Gastroesophageal sphincter (tissue), 4 donors: ENCODE measurements around the gene CLCA4. TPM values are rescaled to one million over a fixed set of nuclear protein-coding genes. Genes with fewer than 3 reads are reported as not detected.
A peak's percentile ranks its signal among the peaks of the same experiment; 100 is the strongest.

Experiments
- ATAC-seq: fragments of 150-250 bp; one replicate; pipeline ENCODE4 v1.9.1; 2016; ENCODE audit warnings: mild to moderate bottlenecking, moderate library complexity
- H3K27ac ChIP-seq, 4 donors: fragments of 200-600 bp; sonication (generic) in 3 of 4; 1 replicate in 3 of 4; 2 replicates in 1 of 4; pipeline ENCODE4 v1.5.1; 2016 to 2019
- H3K27me3 ChIP-seq: fragments of 200-600 bp; sonication (generic); one replicate; pipeline ENCODE4 v1.5.1; 2019
- H3K36me3 ChIP-seq, 2 donors: fragments of 200-600 bp; sonication (generic); one replicate each; pipeline ENCODE4 v1.5.1; 2019; ENCODE audit warnings: control low read depth in 1 of 2
- H3K4me1 ChIP-seq, 3 donors: fragments of 200-600 bp; sonication (generic); 1 replicate in 2 of 3; 2 replicates in 1 of 3; pipeline ENCODE4 v1.5.1; 2016 to 2019; ENCODE audit warnings: control low read depth in 2 of 3
- H3K4me3 ChIP-seq, 2 donors: fragments of 200-600 bp; sonication (generic); one replicate each; pipeline ENCODE4 v1.5.1; 2019; ENCODE audit warnings: mild to moderate bottlenecking in 1 of 2, moderate library complexity in 1 of 2
- H3K9me3 ChIP-seq, 3 donors: fragments of 200-600 bp; sonication (generic); one replicate each; pipeline ENCODE4 v1.5.1; 2017 to 2019; ENCODE audit warnings: control low read depth in 2 of 3
- CTCF ChIP-seq, 4 experiments: fragments of 200-600 bp in 2 of 4; fragments of 450-650 bp in 2 of 4; sonication (generic) in 1 of 4; IDR thresholded peaks; one replicate each; pipeline ENCODE4 v1.5.1; 2017 to 2019; ENCODE audit warnings: antibody characterized with exemption in 4 of 4, mild to moderate bottlenecking in 2 of 4, moderate library complexity in 2 of 4
- EP300 ChIP-seq: sonication (generic); formaldehyde crosslinking; IDR thresholded peaks from one replicate; pipeline ENCODE4 v1.6.1; 2017; ENCODE audit warnings: antibody characterized with exemption, mild to moderate bottlenecking
- POLR2A ChIP-seq, 2 donors: fragments of 450-650 bp; IDR thresholded peaks; one replicate each; pipeline ENCODE4 v1.6.1; 2017; ENCODE audit warnings: antibody characterized with exemption in 2 of 2, mild to moderate bottlenecking in 2 of 2, moderate library complexity in 1 of 2
- POLR2AphosphoS5 ChIP-seq: sonication (generic); formaldehyde crosslinking; IDR thresholded peaks from one replicate; pipeline ENCODE4 v1.6.1; 2017; ENCODE audit warnings: antibody characterized with exemption
- WGBS, 2 donors: methylation state at CpG; one replicate each; pipeline ENCODE4 v1.1.5; 2018; ENCODE audit warnings: low coverage in 1 of 2; 5-methylcytosine and 5-hydroxymethylcytosine counted together
- total RNA-seq, 4 donors: library from RNA; depleted of rRNA; stranded (reverse); fragments of >200 nt; gene quantifications; one replicate each; pipeline ENCODE4 v1.1.0, GENCODE V29; 2016

CLCA4 gene
- total RNA-seq, 4 donors from 2014 or later, result 0.50 to 20.3 (median 2.6) TPM; not detected in 1

- no peak for TF ChIP-seq EP300
- no peak for TF ChIP-seq POLR2A (IDR thresholded peaks at IDR 0.05)
- TF ChIP-seq POLR2AphosphoS5, result no peak
- TF ChIP-seq CTCF (IDR thresholded peaks at IDR 0.05), result no peak
- H3K36me3 ChIP-seq, result no peaks in the 10 kb centered on the region
- H3K4me1 ChIP-seq, result no peaks in the 10 kb centered on the region
- no peak overlapping the region for H3K27ac ChIP-seq
- no peak for ATAC-seq
- H3K27me3 ChIP-seq, result no peaks in the 10 kb centered on the region
- peaks cover 0 to 4% (median 0%) of the 10 kb centered on the region in 3 donors for H3K9me3 ChIP-seq
- no peak overlapping the region for H3K4me3 ChIP-seq
Measured at GRCh38 chr1:86548839-86549238, 2.0 kb downstream of the CLCA4 start.

- 61 to 100% methylated on average over 1 to 2 of the region's 3 CpGs for WGBS, 2 donors
- no peaks in the 10 kb centered on the region for H3K36me3 ChIP-seq
- no peak for TF ChIP-seq EP300
- TF ChIP-seq POLR2AphosphoS5, result no peak
- no peak for TF ChIP-seq CTCF (IDR thresholded peaks at IDR 0.05)
- TF ChIP-seq POLR2A (IDR thresholded peaks at IDR 0.05), result no peak
- H3K4me1 ChIP-seq, result no peaks in the 10 kb centered on the region
- H3K27me3 ChIP-seq, result no peaks in the 10 kb centered on the region
- H3K9me3 ChIP-seq, result peaks cover 0 to 4% (median 0%) of the 10 kb centered on the region in 3 donors
- no peak for ATAC-seq
- H3K27ac ChIP-seq, result no peak overlapping the region
- H3K4me3 ChIP-seq, result no peak overlapping the region
Measured at GRCh38 chr1:86551305-86551704, 4.4 kb downstream of the CLCA4 start.

GRCh38 chr1:86552376-86552775 lies 5.5 kb downstream of the CLCA4 start:
- peak; percentile 36 for ATAC-seq
- H3K27ac ChIP-seq, result no peak overlapping the region
- peaks cover 0 to 4% (median 0%) of the 10 kb centered on the region in 3 donors for H3K9me3 ChIP-seq
- no peaks in the 10 kb centered on the region for H3K4me1 ChIP-seq
- no peak for TF ChIP-seq CTCF (IDR thresholded peaks at IDR 0.05)
- no peak for TF ChIP-seq POLR2AphosphoS5
- TF ChIP-seq EP300, result no peak
- TF ChIP-seq POLR2A (IDR thresholded peaks at IDR 0.05), result no peak
- no peak overlapping the region for H3K4me3 ChIP-seq
- no peaks in the 10 kb centered on the region for H3K27me3 ChIP-seq
- 97% methylated on average over 7 of the region's 19 CpGs; no CpG with 5 or more reads in 1 of the 2 donors for WGBS, 2 donors
- no peaks in the 10 kb centered on the region for H3K36me3 ChIP-seq

GRCh38 chr1:86557739-86558138 lies 10.9 kb downstream of the CLCA4 start:
- TF ChIP-seq CTCF (IDR thresholded peaks at IDR 0.05) (no peak), POLR2A (IDR thresholded peaks at IDR 0.05) (no peak), POLR2AphosphoS5 (no peak), EP300 (no peak)
- WGBS, 2 donors, result 83 to 89% methylated on average over 1 to 2 of the region's 2 CpGs
- ATAC-seq, result no peak
- H3K27me3 ChIP-seq, result no peaks in the 10 kb centered on the region
- no peak overlapping the region for H3K4me3 ChIP-seq
- no peak overlapping the region for H3K27ac ChIP-seq
- peaks cover 0 to 3% (median 0%) of the 10 kb centered on the region in 3 donors for H3K9me3 ChIP-seq
- no peaks in the 10 kb centered on the region for H3K36me3 ChIP-seq
- no peaks in the 10 kb centered on the region for H3K4me1 ChIP-seq

- Histone ChIP-seq H3K36me3 (no peaks in the 10 kb centered on the region), H3K9me3 (no peaks in the 10 kb centered on the region), H3K27ac (no peak overlapping the region), H3K4me3 (no peak overlapping the region), H3K27me3 (no peaks in the 10 kb centered on the region), H3K4me1 (no peaks in the 10 kb centered on the region)
- ATAC-seq, result no peak
- 78 to 80% methylated on average over 1 of the region's 1 CpG for WGBS, 2 donors
- TF ChIP-seq EP300 (no peak), POLR2A (IDR thresholded peaks at IDR 0.05) (no peak), CTCF (IDR thresholded peaks at IDR 0.05) (no peak), POLR2AphosphoS5 (no peak)
Measured at GRCh38 chr1:86563849-86564248, 17.0 kb downstream of the CLCA4 start.
